Memory B cell (primary cell): Measurements from ENCODE around the gene FOXO3.
"Not testable (repeated sequence)": the region's sequence is repeated elsewhere in the genome, so short reads cannot be mapped to it uniquely, and the experiment has no call there.

Source experiments
- ATAC-seq: fragments of 150-1000 bp; cut with Tn5 transposase; 2 replicates; pipeline ENCODE4 v1.10.0; 2021; ENCODE audit warnings: low read depth, mild to moderate bottlenecking, moderate library complexity
- DNase-seq, 2 donors: peaks; one replicate each; pipeline ENCODE4 v3.0.0; 2022; ENCODE audit warnings: low spot score in 2 of 2
- H3K27ac Mint-ChIP-seq: one replicate; pipeline ENCODE4 v1.8.0; 2022; ENCODE audit warnings: mild to moderate bottlenecking, moderate library complexity, mixed read lengths
- H3K27me3 Mint-ChIP-seq: one replicate; pipeline ENCODE4 v1.8.0; 2022; ENCODE audit warnings: mixed read lengths
- H3K36me3 Mint-ChIP-seq: one replicate; pipeline ENCODE4 v1.8.0; 2022; ENCODE audit warnings: mild to moderate bottlenecking, mixed read lengths
- H3K4me1 Mint-ChIP-seq: one replicate; pipeline ENCODE4 v1.8.0; 2022; ENCODE audit warnings: mixed read lengths
- H3K4me3 Mint-ChIP-seq: one replicate; pipeline ENCODE4 v1.8.0; 2022; ENCODE audit warnings: mild to moderate bottlenecking, moderate library complexity, mixed read lengths
- H3K9me3 Mint-ChIP-seq: one replicate; pipeline ENCODE4 v1.8.0; 2022; ENCODE audit warnings: mixed read lengths

The FOXO3 gene

GRCh38 chr6:108560463-108561308 lies at the start of gene FOXO3:
Gene FOXO3, plus strand, starts transcription at chr6:108560917. Its CDS starts 292 bp downstream, at chr6:108561209.
- H3K4me3 Mint-ChIP-seq, result peak within 1 kb of the TSS; percentile 99
- peaks cover 7% of the 10 kb centered on the region for H3K36me3 Mint-ChIP-seq
- no peaks in the 10 kb centered on the region for H3K27me3 Mint-ChIP-seq
- peak; percentile 48 to 67 for DNase-seq
- ATAC-seq, result no peak
- H3K9me3 Mint-ChIP-seq, result peaks cover 2% of the 10 kb centered on the region
- H3K27ac Mint-ChIP-seq, result peak within 1 kb of the TSS; percentile 99
- peaks cover 30% of the 10 kb centered on the region for H3K4me1 Mint-ChIP-seq

DNA sequence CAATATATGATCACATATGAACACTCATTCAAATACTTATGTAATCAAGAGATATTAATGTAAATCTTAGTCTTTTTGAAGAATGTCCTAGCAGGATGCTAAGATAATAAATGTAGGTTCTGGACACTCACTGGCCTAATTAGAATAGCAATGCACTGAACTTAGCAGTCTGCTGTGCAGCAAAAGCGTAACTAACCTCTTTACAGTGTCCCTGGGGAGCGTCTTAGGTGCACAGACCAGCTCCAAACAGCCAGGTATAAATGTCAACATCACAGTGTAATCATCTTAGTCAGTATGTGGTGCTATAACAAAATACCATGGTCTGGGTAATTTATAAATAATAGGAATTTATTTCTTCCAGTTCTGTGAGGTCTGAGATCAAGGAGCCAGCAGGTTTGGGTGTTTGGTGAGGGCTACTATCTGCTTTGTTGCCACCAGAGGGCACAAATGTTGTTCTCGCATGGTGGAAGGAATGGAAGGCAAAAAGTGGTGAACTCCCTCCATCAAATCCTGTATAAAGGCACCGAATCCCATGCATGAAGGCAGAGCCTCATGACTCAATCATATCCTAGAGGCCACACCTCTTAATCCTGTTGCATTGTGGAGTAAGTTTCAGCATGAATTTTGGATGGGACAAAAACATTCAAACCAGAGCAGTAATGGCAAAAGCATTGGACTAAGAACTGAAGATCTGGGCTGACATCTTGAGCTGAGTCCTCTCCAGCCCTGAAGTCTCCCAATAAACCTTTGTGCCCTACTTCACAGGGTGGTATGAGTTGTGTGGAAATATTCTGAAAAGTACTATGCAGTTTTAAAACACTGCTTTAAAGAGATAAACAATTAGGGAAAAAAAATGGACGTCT lies 41.8 kb upstream of the FOXO3 start:
- Mint-ChIP-seq H3K36me3 (peaks cover 4% of the 10 kb centered on the region), H3K4me1 (no peaks in the 10 kb centered on the region), H3K4me3 (no peak overlapping the region), H3K27me3 (no peaks in the 10 kb centered on the region), H3K27ac (no peak overlapping the region), H3K9me3 (no peaks in the 10 kb centered on the region)
- no peak for ATAC-seq
- no peak for DNase-seq

DNA sequence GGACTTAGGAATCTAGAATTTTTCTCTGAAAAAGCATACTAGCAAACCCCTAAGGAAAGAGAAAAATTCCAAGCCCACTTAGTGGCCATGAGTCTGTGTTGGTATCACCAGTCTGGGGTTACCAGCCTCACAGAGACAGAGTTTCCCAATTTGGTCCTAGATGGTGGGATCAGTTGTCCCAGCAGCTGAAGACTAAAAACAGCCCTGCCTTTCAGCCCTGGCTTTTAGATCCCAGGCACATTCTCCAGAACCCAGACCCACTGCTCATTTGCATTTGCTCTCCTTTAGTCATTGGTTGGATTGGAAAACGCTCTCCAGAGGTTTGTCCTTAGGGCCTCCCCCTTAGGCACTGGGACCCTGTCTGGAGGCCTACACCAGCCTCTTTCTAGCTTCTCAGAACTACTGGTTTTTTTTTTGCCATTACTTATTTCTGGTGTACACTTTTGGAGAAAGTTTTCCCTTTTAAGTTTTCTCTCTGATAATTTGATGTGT lies 39.1 kb upstream of the FOXO3 start:
- no peaks in the 10 kb centered on the region for H3K27me3 Mint-ChIP-seq
- no peaks in the 10 kb centered on the region for H3K9me3 Mint-ChIP-seq
- peaks cover 4% of the 10 kb centered on the region for H3K36me3 Mint-ChIP-seq
- DNase-seq (no peak), ATAC-seq (no peak)
- no peak overlapping the region for H3K27ac Mint-ChIP-seq
- no peak overlapping the region for H3K4me3 Mint-ChIP-seq
- no peaks in the 10 kb centered on the region for H3K4me1 Mint-ChIP-seq

GRCh38 chr6:108523697-108524096 lies 37.0 kb upstream of the FOXO3 start:
- DNase-seq (no peak), ATAC-seq (no peak)
- no peaks in the 10 kb centered on the region for H3K4me1 Mint-ChIP-seq
- H3K4me3 Mint-ChIP-seq, result no peak overlapping the region
- H3K36me3 Mint-ChIP-seq, result peaks cover 4% of the 10 kb centered on the region
- no peaks in the 10 kb centered on the region for H3K9me3 Mint-ChIP-seq
- no peaks in the 10 kb centered on the region for H3K27me3 Mint-ChIP-seq
- H3K27ac Mint-ChIP-seq, result no peak overlapping the region

GRCh38 chr6:108524528-108525248 lies 36.0 kb upstream of the FOXO3 start:
- DNase-seq (no peak), ATAC-seq (no peak)
- H3K27ac Mint-ChIP-seq, result no peak overlapping the region
- no peaks in the 10 kb centered on the region for H3K4me1 Mint-ChIP-seq
- peaks cover 4% of the 10 kb centered on the region for H3K36me3 Mint-ChIP-seq
- H3K9me3 Mint-ChIP-seq, result no peaks in the 10 kb centered on the region
- H3K4me3 Mint-ChIP-seq, result no peak overlapping the region
- H3K27me3 Mint-ChIP-seq, result no peaks in the 10 kb centered on the region

- Mint-ChIP-seq H3K27me3 (peaks cover 1% of the 10 kb centered on the region), H3K4me3 (no peak overlapping the region), H3K27ac (no peak overlapping the region), H3K4me1 (no peaks in the 10 kb centered on the region), H3K9me3 (no peaks in the 10 kb centered on the region), H3K36me3 (peaks cover 4% of the 10 kb centered on the region)
- ATAC-seq (no peak), DNase-seq (peak in 1 of 2 donors; percentile 25)
Measured at GRCh38 chr6:108526739-108527174, 34.0 kb upstream of the FOXO3 start.

DNA sequence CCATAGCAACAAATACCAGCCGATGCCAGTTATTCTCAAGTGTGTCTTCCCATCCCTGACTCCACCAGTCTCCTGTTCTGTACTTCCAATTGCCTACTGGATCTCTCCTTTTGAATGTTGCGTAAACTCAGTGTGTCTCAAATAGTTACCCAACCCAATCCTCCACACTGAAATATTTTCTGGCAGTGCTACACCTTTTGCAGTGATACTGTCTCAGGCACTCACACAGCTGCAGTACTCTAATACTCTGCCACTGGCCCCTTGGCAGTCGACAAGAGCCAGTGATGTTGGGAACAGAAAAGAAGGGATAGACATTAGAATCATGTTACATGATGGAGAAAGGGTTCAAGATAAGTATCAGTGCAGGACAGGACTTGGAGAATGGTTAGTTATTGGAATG lies 31.8 kb upstream of the FOXO3 start:
- no peak for ATAC-seq
- H3K4me1 Mint-ChIP-seq, result no peaks in the 10 kb centered on the region
- H3K4me3 Mint-ChIP-seq, result no peak overlapping the region
- H3K36me3 Mint-ChIP-seq, result no peaks in the 10 kb centered on the region
- peaks cover 3% of the 10 kb centered on the region for H3K27me3 Mint-ChIP-seq
- H3K27ac Mint-ChIP-seq, result no peak overlapping the region
- H3K9me3 Mint-ChIP-seq, result no peaks in the 10 kb centered on the region
- DNase-seq, result no peak

DNA sequence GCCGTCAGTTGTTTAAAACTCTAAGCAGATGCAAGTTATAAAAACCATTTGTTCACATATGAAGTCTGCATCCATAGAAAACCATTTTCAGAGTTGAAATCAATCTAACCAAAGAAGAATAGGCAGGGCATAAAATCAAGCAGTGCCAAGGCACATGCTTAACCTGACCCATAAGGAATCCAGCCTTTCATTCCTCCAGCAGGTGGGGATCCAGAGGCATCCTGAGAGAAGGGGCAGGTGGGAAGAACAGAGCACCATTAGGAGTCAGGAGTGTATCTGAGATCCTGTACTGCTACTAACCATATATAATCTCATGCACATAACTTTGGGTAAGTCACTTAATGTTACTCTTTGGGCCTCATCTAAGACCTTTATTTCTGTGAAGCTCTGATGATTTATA lies 29.4 kb upstream of the FOXO3 start:
- Mint-ChIP-seq H3K36me3 (no peaks in the 10 kb centered on the region), H3K27ac (no peak overlapping the region), H3K4me3 (no peak overlapping the region), H3K9me3 (no peaks in the 10 kb centered on the region), H3K27me3 (peaks cover 3% of the 10 kb centered on the region), H3K4me1 (peaks cover 2% of the 10 kb centered on the region)
- ATAC-seq (no peak), DNase-seq (no peak)

DNA sequence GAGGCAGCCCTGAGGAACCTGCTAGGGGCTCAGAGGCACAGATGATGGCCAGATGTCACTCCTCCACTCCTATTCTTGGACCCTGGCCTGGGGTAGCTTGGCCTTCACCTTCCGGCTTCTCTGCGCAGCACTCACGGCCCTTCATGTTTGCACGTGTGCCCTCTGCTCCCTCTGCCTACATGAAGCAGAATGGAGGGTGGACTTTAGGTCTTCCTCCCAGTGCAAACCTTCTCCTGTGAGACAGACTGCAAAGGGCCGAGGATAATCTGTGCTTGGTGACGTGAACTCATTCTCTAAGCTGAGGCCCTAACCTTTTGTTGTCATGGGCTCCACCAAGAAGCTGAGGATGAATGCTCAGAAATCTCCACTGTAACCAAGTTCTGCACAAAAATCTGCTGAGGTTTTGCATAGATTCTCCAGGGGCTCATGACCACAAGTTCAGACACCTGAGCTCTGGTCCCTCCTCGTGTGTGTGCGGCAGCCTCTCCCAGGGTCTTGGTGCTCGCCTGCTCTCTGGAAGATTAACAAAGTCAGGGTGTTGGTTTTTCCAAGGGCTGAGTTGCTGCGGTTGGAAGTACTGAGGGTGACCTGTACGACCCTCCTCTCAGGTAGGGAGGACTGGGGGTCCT lies 25.5 kb upstream of the FOXO3 start:
- DNase-seq (no peak), ATAC-seq (no peak)
- peaks cover 4% of the 10 kb centered on the region for H3K27me3 Mint-ChIP-seq
- peaks cover 2% of the 10 kb centered on the region for H3K4me1 Mint-ChIP-seq
- H3K9me3 Mint-ChIP-seq, result no peaks in the 10 kb centered on the region
- no peaks in the 10 kb centered on the region for H3K36me3 Mint-ChIP-seq
- H3K27ac Mint-ChIP-seq, result no peak overlapping the region
- H3K4me3 Mint-ChIP-seq, result no peak overlapping the region

DNA sequence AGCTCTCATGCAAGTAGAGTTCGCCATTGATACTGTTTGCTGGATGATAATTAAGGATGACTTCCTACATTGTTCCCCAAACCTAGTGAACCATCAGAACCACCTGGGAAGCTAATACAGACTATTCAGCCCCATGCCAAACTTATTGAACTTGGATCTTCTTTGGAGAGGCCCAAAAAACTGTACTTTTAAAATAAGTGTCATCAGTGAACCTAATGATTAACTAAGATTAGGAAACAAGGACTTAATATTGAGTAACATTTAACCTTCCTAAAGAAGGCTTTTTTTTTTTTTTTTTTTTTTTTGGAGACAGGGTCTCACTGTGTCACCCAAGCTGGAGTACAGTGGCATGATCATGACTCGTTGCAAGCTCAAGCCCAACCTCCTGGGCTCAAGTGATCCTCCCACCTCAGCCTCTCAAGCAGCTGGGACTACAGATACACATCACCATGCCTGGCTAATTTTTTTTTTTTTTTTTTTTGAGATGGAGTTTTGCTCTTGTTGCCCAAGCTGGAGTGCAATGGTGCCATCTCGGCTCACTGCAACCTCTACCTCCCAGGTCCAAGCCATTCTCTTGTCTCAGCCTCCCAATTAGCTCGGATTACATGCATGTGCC lies 24.7 kb upstream of the FOXO3 start:
- H3K4me1 Mint-ChIP-seq, H3K27ac Mint-ChIP-seq, H3K36me3 Mint-ChIP-seq, DNase-seq, H3K27me3 Mint-ChIP-seq, H3K4me3 Mint-ChIP-seq, ATAC-seq, H3K9me3 Mint-ChIP-seq: not testable (repeated sequence)

- H3K27me3 Mint-ChIP-seq, result peaks cover 3% of the 10 kb centered on the region
- peak overlapping the region; percentile 0 for H3K27ac Mint-ChIP-seq
- H3K9me3 Mint-ChIP-seq, result no peaks in the 10 kb centered on the region
- peak; percentile 63 to 65 for DNase-seq
- H3K36me3 Mint-ChIP-seq, result no peaks in the 10 kb centered on the region
- H3K4me1 Mint-ChIP-seq, result peaks cover 5% of the 10 kb centered on the region
- ATAC-seq, result peak; percentile 89
- peak overlapping the region; percentile 55 for H3K4me3 Mint-ChIP-seq
Measured at GRCh38 chr6:108541843-108542759, 18.6 kb upstream of the FOXO3 start.

GRCh38 chr6:108543175-108543940 lies 17.4 kb upstream of the FOXO3 start:
- DNase-seq (no peak), ATAC-seq (no peak)
- peaks cover 3% of the 10 kb centered on the region for H3K27me3 Mint-ChIP-seq
- H3K4me3 Mint-ChIP-seq, result no peak overlapping the region
- H3K27ac Mint-ChIP-seq, result no peak overlapping the region
- H3K4me1 Mint-ChIP-seq, result peaks cover 5% of the 10 kb centered on the region
- H3K36me3 Mint-ChIP-seq, result no peaks in the 10 kb centered on the region
- no peaks in the 10 kb centered on the region for H3K9me3 Mint-ChIP-seq
